Suprapubic skin (tissue), 4 donors: ENCODE measurements around the gene SPART. TPM values are rescaled to one million over a fixed set of nuclear protein-coding genes. Genes with fewer than 3 reads are reported as not detected.

Experiments used
- DNase-seq, 2 donors: peaks; one replicate each; pipeline ENCODE4 v3.0.0-alpha.2; 2019; ENCODE audit warnings: low spot score in 2 of 2
- H3K27ac ChIP-seq: fragments of 200-600 bp; sonication (generic); one replicate; pipeline ENCODE4 v1.5.1; 2019
- H3K27me3 ChIP-seq: fragments of 200-600 bp; sonication (generic); one replicate; pipeline ENCODE4 v1.5.1; 2019
- H3K36me3 ChIP-seq: fragments of 200-600 bp; sonication (generic); one replicate; pipeline ENCODE4 v1.5.1; 2019
- H3K4me1 ChIP-seq: fragments of 200-600 bp; sonication (generic); one replicate; pipeline ENCODE4 v1.5.1; 2019
- H3K4me3 ChIP-seq: fragments of 200-600 bp; sonication (generic); one replicate; pipeline ENCODE4 v1.5.1; 2019; ENCODE audit warnings: mild to moderate bottlenecking
- H3K9me3 ChIP-seq: fragments of 200-600 bp; sonication (generic); one replicate; pipeline ENCODE4 v1.5.1; 2019
- CTCF ChIP-seq, 2 donors: fragments of 200-600 bp in 1 of 2; fragments of 450-650 bp in 1 of 2; sonication (generic) in 1 of 2; IDR thresholded peaks; one replicate each; pipeline ENCODE4 v1.5.1; 2016 to 2019; ENCODE audit warnings: antibody characterized with exemption in 2 of 2, mild to moderate bottlenecking in 1 of 2, moderate library complexity in 1 of 2
- EP300 ChIP-seq: sonication (generic); formaldehyde crosslinking; IDR thresholded peaks from one replicate; pipeline ENCODE4 v1.6.1; 2017; ENCODE audit warnings: antibody characterized with exemption
- POLR2A ChIP-seq, 2 donors: fragments of 450-650 bp; IDR thresholded peaks; one replicate each; pipeline ENCODE4 v1.6.1; 2017; ENCODE audit warnings: antibody characterized with exemption in 2 of 2, mild to moderate bottlenecking in 2 of 2, moderate library complexity in 2 of 2
- POLR2AphosphoS5 ChIP-seq, 3 donors: sonication (generic); formaldehyde crosslinking; IDR thresholded peaks; one replicate each; pipeline ENCODE4 v1.6.1; 2017; ENCODE audit warnings: antibody characterized with exemption in 3 of 3
- WGBS: methylation state at CpG from one replicate; pipeline ENCODE4 v1.1.5; 2018; 5-methylcytosine and 5-hydroxymethylcytosine counted together
- total RNA-seq, 4 donors: library from RNA; depleted of rRNA; stranded (reverse); fragments of >200 nt; gene quantifications; one replicate each; pipeline ENCODE4 v1.1.0, GENCODE V29; 2016

The SPART gene
- total RNA-seq, 4 donors from 2014 or later: 25.7 to 51.0 (median 35.7) TPM

GRCh38 chr13:36275190-36276002, 70.8 kb downstream of the SPART start:
- Histone ChIP-seq H3K4me1 (no peaks in the 10 kb centered on the region), H3K4me3 (no peak overlapping the region), H3K27ac (no peak overlapping the region), H3K36me3 (no peaks in the 10 kb centered on the region), H3K27me3 (no peaks in the 10 kb centered on the region), H3K9me3 (no peaks in the 10 kb centered on the region)
- WGBS: 60% methylated on average over 3 of the region's 3 CpGs
- DNase-seq: no peak
- TF ChIP-seq CTCF (IDR thresholded peaks at IDR 0.05) (peak; percentile 39 to 42), POLR2AphosphoS5 (IDR thresholded peaks at IDR 0.05) (no peak)

GRCh38 chr13:36273431-36273830, 72.8 kb downstream of the SPART start:
- WGBS: 84% methylated on average over 2 of the region's 2 CpGs
- no peak overlapping the region for H3K27ac ChIP-seq
- no peaks in the 10 kb centered on the region for H3K36me3 ChIP-seq
- TF ChIP-seq POLR2A (IDR thresholded peaks at IDR 0.05) (no peak), POLR2AphosphoS5 (IDR thresholded peaks at IDR 0.05) (no peak), CTCF (IDR thresholded peaks at IDR 0.05) (no peak), EP300 (no peak)
- no peaks in the 10 kb centered on the region for H3K9me3 ChIP-seq
- H3K4me3 ChIP-seq: no peak overlapping the region
- no peak for DNase-seq
- no peaks in the 10 kb centered on the region for H3K4me1 ChIP-seq
- no peaks in the 10 kb centered on the region for H3K27me3 ChIP-seq

- no peak for DNase-seq
- TF ChIP-seq EP300 (no peak), CTCF (IDR thresholded peaks at IDR 0.05) (no peak), POLR2AphosphoS5 (IDR thresholded peaks at IDR 0.05) (peak in 1 of 3 donors; percentile 22), POLR2A (IDR thresholded peaks at IDR 0.05) (no peak)
Observed at GRCh38 chr13:36261976-36262375, 84.2 kb downstream of the SPART start.

GRCh38 chr13:36261011-36261410, 85.2 kb downstream of the SPART start:
- no peak for DNase-seq
- H3K4me3 ChIP-seq: no peak overlapping the region
- peaks cover 8% of the 10 kb centered on the region for H3K4me1 ChIP-seq
- TF ChIP-seq POLR2A (IDR thresholded peaks at IDR 0.05) (no peak), CTCF (IDR thresholded peaks at IDR 0.05) (no peak), POLR2AphosphoS5 (IDR thresholded peaks at IDR 0.05) (no peak), EP300 (no peak)
- H3K36me3 ChIP-seq: no peaks in the 10 kb centered on the region
- H3K27me3 ChIP-seq: no peaks in the 10 kb centered on the region
- H3K27ac ChIP-seq: no peak overlapping the region
- H3K9me3 ChIP-seq: no peaks in the 10 kb centered on the region
- 78% methylated on average over 2 of the region's 3 CpGs for WGBS

More at GRCh38 chr13:36261976-36262375, 84.2 kb downstream of the SPART start:
- Histone ChIP-seq H3K9me3 (no peaks in the 10 kb centered on the region), H3K4me1 (peaks cover 8% of the 10 kb centered on the region), H3K4me3 (no peak overlapping the region), H3K27me3 (no peaks in the 10 kb centered on the region), H3K36me3 (no peaks in the 10 kb centered on the region), H3K27ac (peak overlapping the region; percentile 67)

- TF ChIP-seq CTCF (IDR thresholded peaks at IDR 0.05) (no peak), POLR2A (IDR thresholded peaks at IDR 0.05) (no peak), EP300 (no peak), POLR2AphosphoS5 (IDR thresholded peaks at IDR 0.05) (no peak)
- H3K27ac ChIP-seq: no peak overlapping the region
- H3K27me3 ChIP-seq: no peaks in the 10 kb centered on the region
- peaks cover 8% of the 10 kb centered on the region for H3K4me1 ChIP-seq
- H3K4me3 ChIP-seq: no peak overlapping the region
- no peak for DNase-seq
- no peaks in the 10 kb centered on the region for H3K36me3 ChIP-seq
- no peaks in the 10 kb centered on the region for H3K9me3 ChIP-seq
- 87% methylated on average over 7 of the region's 8 CpGs for WGBS
Observed at GRCh38 chr13:36259361-36260137, 86.6 kb downstream of the SPART start.
